SK-N-SH (cell line): Measurements from ENCODE around the gene NTNG2. TPM values are rescaled to one million over a fixed set of nuclear protein-coding genes. Genes with fewer than 3 reads are reported as not detected.

Experiments used
- CTCF ChIA-PET: fragments of 300-600, 350-600 bp; formaldehyde crosslinking; extraction: SDS; loops from one replicate; lab custom pipeline; 2021; lab: Yijun Ruan, JAX
- POLR2A ChIA-PET: fragments of 350-600 bp; sonication (Branson Sonifier 250); formaldehyde crosslinking; extraction: SDS; loops from one replicate; lab custom pipeline; 2020; ENCODE audit warnings: antibody characterized with exemption, inconsistent platforms; lab: Yijun Ruan, JAX
- DNase-seq: peaks from one replicate; pipeline ENCODE4 v3.0.0; 2012
- H2AFZ ChIP-seq: fragments of 200-600 bp; sonication (generic); 2 replicates; pipeline ENCODE4 v1.8.1; 2016; ENCODE audit warnings: antibody characterized with exemption, mild to moderate bottlenecking, low read depth
- H3F3A ChIP-seq: fragments of 200-600 bp; sonication (generic); replicated peaks from 2 replicates; pipeline ENCODE3; 2016; ENCODE audit warnings: antibody characterized with exemption, mild to moderate bottlenecking; ENCODE audit not compliant: insufficient read depth
- H3K27ac ChIP-seq, 2 experiments: fragments of 200-500 bp in 1 of 2; fragments of 200-600 bp in 1 of 2; sonication (Bioruptor generic) in 1 of 2; sonication (generic), shearing (Covaris generic) in 1 of 2; 2 replicates each; pipeline versions ENCODE4 v1.5.1 to v1.6.1; 2014 to 2016; ENCODE audit warnings: low read depth in 2 of 2, inconsistent platforms in 1 of 2, low read length in 1 of 2, mild to moderate bottlenecking in 1 of 2, mixed read lengths in 1 of 2
- H3K27me3 ChIP-seq: fragments of 200-600 bp; sonication (generic), shearing (Covaris generic); 2 replicates; pipeline ENCODE4 v1.6.1; 2016; ENCODE audit warnings: mixed run types; ENCODE audit not compliant: insufficient read depth
- H3K36me3 ChIP-seq, 2 experiments: fragments of 200-500 bp in 1 of 2; fragments of 200-600 bp in 1 of 2; sonication (Bioruptor generic) in 1 of 2; sonication (generic) in 1 of 2; replicated peaks in 1 of 2; 2 replicates each; pipeline versions ENCODE3 to v1.5.1; 2014 to 2016; ENCODE audit warnings: low read length in 1 of 2, mild to moderate bottlenecking in 1 of 2; ENCODE audit not compliant: insufficient read depth in 2 of 2, control insufficient read depth in 1 of 2
- H3K4me1 ChIP-seq, 2 experiments: fragments of 200-500 bp in 1 of 2; fragments of 200-600 bp in 1 of 2; sonication (Bioruptor generic) in 1 of 2; sonication (generic), shearing (Covaris generic) in 1 of 2; 2 replicates each; pipeline versions ENCODE4 v1.5.1 to v1.6.1; 2014 to 2016; ENCODE audit warnings: low read depth in 1 of 2, low read length in 1 of 2, mixed run types in 1 of 2; ENCODE audit not compliant: insufficient read depth in 2 of 2, control insufficient read depth in 1 of 2
- H3K4me2 ChIP-seq: fragments of 200-600 bp; sonication (generic), shearing (Covaris generic); 2 replicates; pipeline ENCODE4 v1.6.1; 2017; ENCODE audit warnings: mixed run types
- H3K4me3 ChIP-seq, 2 experiments: fragments of 200-500 bp in 1 of 2; fragments of 200-600 bp in 1 of 2; sonication (Bioruptor generic) in 1 of 2; sonication (generic), shearing (Covaris generic) in 1 of 2; 2 replicates each; pipeline versions ENCODE4 v1.5.1 to v1.8.1; 2014 to 2016; ENCODE audit warnings: low read depth in 2 of 2, inconsistent platforms in 1 of 2, low read length in 1 of 2, mild to moderate bottlenecking in 1 of 2, mixed read lengths in 1 of 2, moderate library complexity in 1 of 2
- H3K79me2 ChIP-seq: fragments of 200-600 bp; sonication (generic); 2 replicates; pipeline ENCODE4 v1.8.1; 2017; ENCODE audit warnings: mild to moderate bottlenecking; ENCODE audit not compliant: insufficient read depth
- H3K9ac ChIP-seq: fragments of 200-600 bp; sonication (generic); 2 replicates; pipeline ENCODE4 v1.6.1; 2017; ENCODE audit warnings: mixed run types
- H3K9me2 ChIP-seq: fragments of 200-600 bp; sonication (generic); 2 replicates; pipeline ENCODE4 v1.6.1; 2017; ENCODE audit warnings: mixed run types
- H3K9me3 ChIP-seq: fragments of 200-600 bp; sonication (generic); 2 replicates; pipeline ENCODE4 v1.6.1; 2017; ENCODE audit warnings: mixed run types, mild to moderate bottlenecking, moderate library complexity
- H4K20me1 ChIP-seq: fragments of 200-600 bp; sonication (generic); 2 replicates; pipeline ENCODE4 v1.6.1; 2017; ENCODE audit warnings: mild to moderate bottlenecking, mixed run types; ENCODE audit not compliant: insufficient read depth
- CHD2 ChIP-seq: fragments of 150-350 bp; IDR thresholded peaks from 2 replicates; pipeline ENCODE4 v1.6.1; 2018; ENCODE audit warnings: low read length; ENCODE audit not compliant: partially characterized antibody
- EP300 ChIP-seq, 2 experiments: IDR thresholded peaks; 2 replicates each; pipeline versions ENCODE4 v1.4.0 to v1.6.1; 2012; ENCODE audit warnings: borderline replicate concordance in 1 of 2, low read depth in 1 of 2, low read length in 1 of 2
- FOSL2 ChIP-seq: IDR thresholded peaks from 2 replicates; pipeline ENCODE4 v1.4.0; 2012; ENCODE audit warnings: low read depth, mild to moderate bottlenecking, moderate library complexity, borderline replicate concordance
- FOXJ3 ChIP-seq: sonication (generic); formaldehyde crosslinking; IDR thresholded peaks from 2 replicates; pipeline ENCODE4 v1.5.1; 2020; ENCODE audit warnings: mild to moderate bottlenecking, missing genetic modification reagents
- FOXM1 ChIP-seq: IDR thresholded peaks from 2 replicates; pipeline ENCODE4 v1.4.0; 2012; ENCODE audit warnings: low read depth, mild to moderate bottlenecking
- GABPA ChIP-seq: IDR thresholded peaks from 2 replicates; pipeline ENCODE4 v1.4.0; 2012; ENCODE audit warnings: low read depth, mild to moderate bottlenecking
- JUND ChIP-seq: IDR thresholded peaks from 2 replicates; pipeline ENCODE4 v1.4.0; 2012
- MEF2A ChIP-seq: IDR thresholded peaks from 2 replicates; pipeline ENCODE4 v1.4.0; 2012; ENCODE audit warnings: low read depth, borderline replicate concordance
- RXRA ChIP-seq: IDR thresholded peaks from 2 replicates; pipeline ENCODE4 v1.4.0; 2012; ENCODE audit warnings: low read depth, mild to moderate bottlenecking, borderline replicate concordance
- SIN3A ChIP-seq: IDR thresholded peaks from 2 replicates; pipeline ENCODE4 v1.6.1; 2012; ENCODE audit warnings: low read depth, mild to moderate bottlenecking, low read length, moderate library complexity, borderline replicate concordance
- SMC3 ChIP-seq: IDR thresholded peaks from 2 replicates; pipeline ENCODE4 v1.6.1; 2012; ENCODE audit warnings: low read depth, low read length, improper control_type of control experiment
- TEAD4 ChIP-seq: IDR thresholded peaks from 2 replicates; pipeline ENCODE4 v1.4.0; 2012; ENCODE audit warnings: mild to moderate bottlenecking, borderline replicate concordance; ENCODE audit not compliant: insufficient read depth
- YY1 ChIP-seq: IDR thresholded peaks from 2 replicates; pipeline ENCODE4 v1.4.0; 2012; ENCODE audit warnings: low read depth, mild to moderate bottlenecking
- WGBS: methylation state at CpG from one replicate; pipeline ENCODE4 v1.1.6; 2017; ENCODE audit warnings: low lambda C conversion rate; 5-methylcytosine and 5-hydroxymethylcytosine counted together
- polyA plus RNA-seq, 3 experiments: library from polyadenylated mRNA; depleted of rRNA; stranded (reverse); fragments of >200 nt; gene quantifications; 2 replicates each; pipeline ENCODE4 v1.2.3, GENCODE V29; 2012
- TF ChIP-seq, protein P1 (sequence below): IDR thresholded peaks from 2 replicates; pipeline ENCODE4 v1.4.0; 2012; ENCODE audit warnings: low read depth
- TF ChIP-seq, protein P2 (sequence below): fragments of 150-350 bp; IDR thresholded peaks from 2 replicates; pipeline ENCODE4 v1.6.1; 2016; ENCODE audit warnings: mild to moderate bottlenecking, low read depth, low read length
- TF ChIP-seq, protein P3 (sequence below): fragments of 200-600 bp; sonication (generic); IDR thresholded peaks from 2 replicates; pipeline ENCODE4 v1.6.1; 2017; ENCODE audit warnings: antibody characterized with exemption, mild to moderate bottlenecking, moderate library complexity
- TF ChIP-seq, protein P4 (sequence below): IDR thresholded peaks from 2 replicates; pipeline ENCODE4 v1.4.0; 2012; ENCODE audit warnings: low read depth, borderline replicate concordance
- TF ChIP-seq, protein P5 (sequence below): IDR thresholded peaks from 2 replicates; pipeline ENCODE4 v1.6.1; 2012; ENCODE audit warnings: mild to moderate bottlenecking, low read depth, low read length, moderate library complexity
- TF ChIP-seq, protein P6 (sequence below): IDR thresholded peaks from 2 replicates; pipeline ENCODE4; 2012

NTNG2 gene
- polyA plus RNA-seq, 1 of the 3 experiments (the other 2 are of a cell fraction) = 6.1 TPM

DNA sequence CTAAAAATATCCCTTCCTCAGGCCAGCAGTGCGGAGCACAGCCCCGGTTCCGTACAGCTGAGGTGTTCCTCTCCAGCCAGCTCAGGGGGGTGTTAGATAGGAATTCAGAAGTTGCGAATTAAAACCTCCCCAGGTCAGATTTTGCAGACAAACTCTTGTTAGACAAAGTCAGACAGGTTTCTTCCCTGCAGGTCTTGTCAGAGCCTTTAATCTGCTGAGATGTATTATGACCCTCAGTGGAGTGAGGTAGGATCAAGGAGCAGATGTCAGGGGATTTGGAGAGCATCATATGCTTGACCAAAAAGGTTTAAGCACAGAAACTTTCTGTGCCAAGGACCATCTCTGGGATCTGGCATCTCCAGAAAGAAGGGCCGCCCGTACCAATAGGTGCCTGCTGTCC, 60.1 kb downstream of the NTNG2 start:
- H3K9me2 ChIP-seq = no peaks in the 10 kb centered on the region
- TF ChIP-seq, protein P1, sequence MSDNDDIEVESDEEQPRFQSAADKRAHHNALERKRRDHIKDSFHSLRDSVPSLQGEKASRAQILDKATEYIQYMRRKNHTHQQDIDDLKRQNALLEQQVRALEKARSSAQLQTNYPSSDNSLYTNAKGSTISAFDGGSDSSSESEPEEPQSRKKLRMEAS = no peak
- no peak overlapping the region for H3K27ac ChIP-seq
- no peaks in the 10 kb centered on the region for H3K9me3 ChIP-seq
- no peaks in the 10 kb centered on the region for H3K79me2 ChIP-seq
- no peak for DNase-seq
- H3K36me3 ChIP-seq = no peaks in the 10 kb centered on the region
- H3F3A ChIP-seq = no peaks in the 10 kb centered on the region
- no peak overlapping the region for H3K4me2 ChIP-seq
- H4K20me1 ChIP-seq = no peaks in the 10 kb centered on the region
- ChIA-PET CTCF (interaction anchor here (1.7 to 2.2 kb wide), 3 partner anchors 13 to 51 kb away, joined by 6 read pairs; no protein-coding TSS in a partner anchor), POLR2A (no interaction called here)
- H3K4me1 ChIP-seq = peaks cover 0 to 3% of the 10 kb centered on the region in 2 experiments; a peak in 1 of 4 replicates
- no peak overlapping the region for H2AFZ ChIP-seq
- H3K27me3 ChIP-seq = no peaks in the 10 kb centered on the region
- H3K4me3 ChIP-seq = no peak overlapping the region
- 77% methylated on average over 6 of the region's 6 CpGs for WGBS
- no peak overlapping the region for H3K9ac ChIP-seq

DNA sequence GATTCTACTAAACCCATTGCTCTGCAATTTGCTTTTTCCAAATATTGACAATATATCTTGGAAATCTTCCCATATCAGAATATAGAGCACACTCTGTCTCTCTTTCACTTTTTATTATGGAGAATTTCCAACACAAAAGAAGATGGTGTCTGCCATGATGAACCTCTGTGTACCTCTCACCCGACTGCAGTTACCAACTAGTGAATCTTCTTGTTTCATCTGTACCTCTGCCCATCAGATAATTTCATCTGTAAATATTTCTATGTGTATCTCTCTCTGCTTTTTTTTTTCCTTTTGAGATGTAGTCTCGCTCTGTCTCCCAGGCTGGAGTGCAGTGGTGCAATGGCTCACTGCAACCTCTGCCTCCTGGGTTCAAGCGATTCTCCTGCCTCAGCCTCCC, 62.8 kb downstream of the NTNG2 start:
- no peak overlapping the region for H3K27ac ChIP-seq
- H3K36me3 ChIP-seq = no peaks in the 10 kb centered on the region
- no peaks in the 10 kb centered on the region for H3F3A ChIP-seq
- no peaks in the 10 kb centered on the region for H3K9me3 ChIP-seq
- no peak overlapping the region for H3K4me3 ChIP-seq
- POLR2A ChIA-PET = no interaction called here
- no peaks in the 10 kb centered on the region for H3K79me2 ChIP-seq
- no peak overlapping the region for H3K4me2 ChIP-seq
- no peaks in the 10 kb centered on the region for H4K20me1 ChIP-seq
- H3K9ac ChIP-seq = no peak overlapping the region
- H2AFZ ChIP-seq = no peak overlapping the region
- H3K9me2 ChIP-seq = no peaks in the 10 kb centered on the region
- no peak for DNase-seq
- 52% methylated on average over 3 of the region's 3 CpGs for WGBS
- no peaks in the 10 kb centered on the region; a peak in 1 of 4 replicates for H3K4me1 ChIP-seq
- H3K27me3 ChIP-seq = no peaks in the 10 kb centered on the region
- TF ChIP-seq SMC3 (no peak), GABPA (no peak), CHD2 (no peak), JUND (no peak), EP300 (IDR thresholded peaks at IDR 0.05; ENCODE audit: borderline replicate concordance in 1 of 2, low read depth in 1 of 2, low read length in 1 of 2) (no peak), YY1 (no peak), SIN3A (no peak), MEF2A (no peak), RXRA (no peak), TEAD4 (no peak), FOSL2 (no peak), FOXJ3 (CRISPR knock-in tag) (no peak), FOXM1 (no peak)
- TF ChIP-seq, protein P2, sequence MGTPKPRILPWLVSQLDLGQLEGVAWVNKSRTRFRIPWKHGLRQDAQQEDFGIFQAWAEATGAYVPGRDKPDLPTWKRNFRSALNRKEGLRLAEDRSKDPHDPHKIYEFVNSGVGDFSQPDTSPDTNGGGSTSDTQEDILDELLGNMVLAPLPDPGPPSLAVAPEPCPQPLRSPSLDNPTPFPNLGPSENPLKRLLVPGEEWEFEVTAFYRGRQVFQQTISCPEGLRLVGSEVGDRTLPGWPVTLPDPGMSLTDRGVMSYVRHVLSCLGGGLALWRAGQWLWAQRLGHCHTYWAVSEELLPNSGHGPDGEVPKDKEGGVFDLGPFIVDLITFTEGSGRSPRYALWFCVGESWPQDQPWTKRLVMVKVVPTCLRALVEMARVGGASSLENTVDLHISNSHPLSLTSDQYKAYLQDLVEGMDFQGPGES = no peak
- TF ChIP-seq, protein P3, sequence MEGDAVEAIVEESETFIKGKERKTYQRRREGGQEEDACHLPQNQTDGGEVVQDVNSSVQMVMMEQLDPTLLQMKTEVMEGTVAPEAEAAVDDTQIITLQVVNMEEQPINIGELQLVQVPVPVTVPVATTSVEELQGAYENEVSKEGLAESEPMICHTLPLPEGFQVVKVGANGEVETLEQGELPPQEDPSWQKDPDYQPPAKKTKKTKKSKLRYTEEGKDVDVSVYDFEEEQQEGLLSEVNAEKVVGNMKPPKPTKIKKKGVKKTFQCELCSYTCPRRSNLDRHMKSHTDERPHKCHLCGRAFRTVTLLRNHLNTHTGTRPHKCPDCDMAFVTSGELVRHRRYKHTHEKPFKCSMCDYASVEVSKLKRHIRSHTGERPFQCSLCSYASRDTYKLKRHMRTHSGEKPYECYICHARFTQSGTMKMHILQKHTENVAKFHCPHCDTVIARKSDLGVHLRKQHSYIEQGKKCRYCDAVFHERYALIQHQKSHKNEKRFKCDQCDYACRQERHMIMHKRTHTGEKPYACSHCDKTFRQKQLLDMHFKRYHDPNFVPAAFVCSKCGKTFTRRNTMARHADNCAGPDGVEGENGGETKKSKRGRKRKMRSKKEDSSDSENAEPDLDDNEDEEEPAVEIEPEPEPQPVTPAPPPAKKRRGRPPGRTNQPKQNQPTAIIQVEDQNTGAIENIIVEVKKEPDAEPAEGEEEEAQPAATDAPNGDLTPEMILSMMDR = no peak
- TF ChIP-seq, protein P4, sequence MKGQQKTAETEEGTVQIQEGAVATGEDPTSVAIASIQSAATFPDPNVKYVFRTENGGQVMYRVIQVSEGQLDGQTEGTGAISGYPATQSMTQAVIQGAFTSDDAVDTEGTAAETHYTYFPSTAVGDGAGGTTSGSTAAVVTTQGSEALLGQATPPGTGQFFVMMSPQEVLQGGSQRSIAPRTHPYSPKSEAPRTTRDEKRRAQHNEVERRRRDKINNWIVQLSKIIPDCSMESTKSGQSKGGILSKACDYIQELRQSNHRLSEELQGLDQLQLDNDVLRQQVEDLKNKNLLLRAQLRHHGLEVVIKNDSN = no peak
- TF ChIP-seq, protein P5, sequence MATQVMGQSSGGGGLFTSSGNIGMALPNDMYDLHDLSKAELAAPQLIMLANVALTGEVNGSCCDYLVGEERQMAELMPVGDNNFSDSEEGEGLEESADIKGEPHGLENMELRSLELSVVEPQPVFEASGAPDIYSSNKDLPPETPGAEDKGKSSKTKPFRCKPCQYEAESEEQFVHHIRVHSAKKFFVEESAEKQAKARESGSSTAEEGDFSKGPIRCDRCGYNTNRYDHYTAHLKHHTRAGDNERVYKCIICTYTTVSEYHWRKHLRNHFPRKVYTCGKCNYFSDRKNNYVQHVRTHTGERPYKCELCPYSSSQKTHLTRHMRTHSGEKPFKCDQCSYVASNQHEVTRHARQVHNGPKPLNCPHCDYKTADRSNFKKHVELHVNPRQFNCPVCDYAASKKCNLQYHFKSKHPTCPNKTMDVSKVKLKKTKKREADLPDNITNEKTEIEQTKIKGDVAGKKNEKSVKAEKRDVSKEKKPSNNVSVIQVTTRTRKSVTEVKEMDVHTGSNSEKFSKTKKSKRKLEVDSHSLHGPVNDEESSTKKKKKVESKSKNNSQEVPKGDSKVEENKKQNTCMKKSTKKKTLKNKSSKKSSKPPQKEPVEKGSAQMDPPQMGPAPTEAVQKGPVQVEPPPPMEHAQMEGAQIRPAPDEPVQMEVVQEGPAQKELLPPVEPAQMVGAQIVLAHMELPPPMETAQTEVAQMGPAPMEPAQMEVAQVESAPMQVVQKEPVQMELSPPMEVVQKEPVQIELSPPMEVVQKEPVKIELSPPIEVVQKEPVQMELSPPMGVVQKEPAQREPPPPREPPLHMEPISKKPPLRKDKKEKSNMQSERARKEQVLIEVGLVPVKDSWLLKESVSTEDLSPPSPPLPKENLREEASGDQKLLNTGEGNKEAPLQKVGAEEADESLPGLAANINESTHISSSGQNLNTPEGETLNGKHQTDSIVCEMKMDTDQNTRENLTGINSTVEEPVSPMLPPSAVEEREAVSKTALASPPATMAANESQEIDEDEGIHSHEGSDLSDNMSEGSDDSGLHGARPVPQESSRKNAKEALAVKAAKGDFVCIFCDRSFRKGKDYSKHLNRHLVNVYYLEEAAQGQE = no peak
- TF ChIP-seq, protein P6, sequence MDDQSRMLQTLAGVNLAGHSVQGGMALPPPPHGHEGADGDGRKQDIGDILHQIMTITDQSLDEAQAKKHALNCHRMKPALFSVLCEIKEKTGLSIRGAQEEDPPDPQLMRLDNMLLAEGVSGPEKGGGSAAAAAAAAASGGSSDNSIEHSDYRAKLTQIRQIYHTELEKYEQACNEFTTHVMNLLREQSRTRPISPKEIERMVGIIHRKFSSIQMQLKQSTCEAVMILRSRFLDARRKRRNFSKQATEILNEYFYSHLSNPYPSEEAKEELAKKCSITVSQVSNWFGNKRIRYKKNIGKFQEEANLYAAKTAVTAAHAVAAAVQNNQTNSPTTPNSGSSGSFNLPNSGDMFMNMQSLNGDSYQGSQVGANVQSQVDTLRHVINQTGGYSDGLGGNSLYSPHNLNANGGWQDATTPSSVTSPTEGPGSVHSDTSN = no peak
- CTCF ChIA-PET = no interaction called here
